M059J (cell line): ENCODE measurements around the gene HDAC4. TPM values are rescaled to one million over a fixed set of nuclear protein-coding genes. Genes with fewer than 3 reads are reported as not detected.
A peak's percentile ranks its signal among the peaks of the same experiment; 100 is the strongest.
"Not testable (repeated sequence)": the region's sequence is repeated elsewhere in the genome, so short reads cannot be mapped to it uniquely, and the experiment has no call there.

Experiments used
- DNase-seq: peaks from one replicate; pipeline ENCODE4 v3.0.0-alpha.2; 2012; ENCODE audit warnings: low read depth
- total RNA-seq: library from RNA; depleted of rRNA; stranded (reverse); fragments of >200 nt; shearing (Covaris generic); gene quantifications from 2 replicates; pipeline ENCODE4 v1.2.3, GENCODE V29; 2014

Gene HDAC4
- total RNA-seq, 1 experiment from 2014 or later: 3.9 TPM

DNA sequence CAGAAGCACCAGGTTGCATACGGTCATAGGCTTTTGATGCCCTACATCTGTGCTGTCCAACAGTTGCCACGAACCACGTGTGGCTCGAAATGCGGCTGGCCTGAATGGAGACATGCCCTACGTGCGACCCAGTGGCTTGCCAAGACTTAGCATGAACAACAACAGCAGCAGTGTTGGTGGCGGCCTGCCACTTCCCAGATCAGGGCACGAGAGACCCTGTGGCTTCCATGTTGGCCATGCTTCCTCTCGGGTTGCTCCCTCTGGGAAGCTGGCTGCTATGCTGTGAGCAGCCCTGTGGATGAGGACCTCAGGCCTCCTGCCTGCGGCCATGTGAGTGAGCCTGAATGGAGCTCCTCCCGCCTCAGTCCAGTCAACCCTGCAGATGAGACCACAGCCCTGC lies 212.3 kb downstream of the HDAC4 start:
- DNase-seq: no peak

DNA sequence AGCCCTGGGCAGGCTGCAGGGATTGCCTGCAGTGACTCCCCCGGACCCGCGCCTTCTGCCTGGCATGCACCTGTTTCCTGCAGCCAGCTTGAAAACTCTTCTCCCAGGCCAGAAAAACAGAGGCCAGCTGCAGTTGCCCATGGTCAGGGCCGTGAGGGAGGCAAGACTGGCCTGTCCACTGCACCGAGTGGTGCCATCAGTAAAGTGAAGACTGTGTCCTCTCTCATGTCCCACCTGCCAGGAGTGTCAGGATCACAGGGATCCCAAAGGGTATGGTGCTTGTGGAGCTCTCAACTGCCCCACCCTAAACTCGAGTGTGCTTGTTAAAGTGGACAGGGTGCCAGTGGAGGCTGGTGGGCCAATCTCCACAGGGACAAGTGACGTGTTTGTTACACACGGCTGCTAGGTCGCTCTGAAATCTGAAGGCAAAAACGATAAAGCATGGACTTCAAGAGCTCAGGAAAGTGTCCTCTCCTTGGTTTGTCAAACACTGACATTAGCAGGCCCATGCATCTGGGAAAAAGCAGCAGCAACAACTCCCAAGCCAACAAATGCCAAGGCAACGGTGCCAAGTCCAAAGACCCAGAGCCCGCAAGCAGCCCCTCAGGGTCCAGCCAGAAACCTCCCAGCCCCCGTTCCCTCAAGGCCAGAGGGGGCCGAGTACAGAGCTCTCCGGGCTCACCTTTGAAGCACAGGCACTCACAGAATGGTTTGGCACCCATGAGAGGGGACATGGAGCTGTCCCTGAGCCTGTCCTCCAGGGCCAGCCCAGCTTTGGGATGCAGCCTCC lies 213.2 kb downstream of the HDAC4 start:
- DNase-seq: no peak

DNA sequence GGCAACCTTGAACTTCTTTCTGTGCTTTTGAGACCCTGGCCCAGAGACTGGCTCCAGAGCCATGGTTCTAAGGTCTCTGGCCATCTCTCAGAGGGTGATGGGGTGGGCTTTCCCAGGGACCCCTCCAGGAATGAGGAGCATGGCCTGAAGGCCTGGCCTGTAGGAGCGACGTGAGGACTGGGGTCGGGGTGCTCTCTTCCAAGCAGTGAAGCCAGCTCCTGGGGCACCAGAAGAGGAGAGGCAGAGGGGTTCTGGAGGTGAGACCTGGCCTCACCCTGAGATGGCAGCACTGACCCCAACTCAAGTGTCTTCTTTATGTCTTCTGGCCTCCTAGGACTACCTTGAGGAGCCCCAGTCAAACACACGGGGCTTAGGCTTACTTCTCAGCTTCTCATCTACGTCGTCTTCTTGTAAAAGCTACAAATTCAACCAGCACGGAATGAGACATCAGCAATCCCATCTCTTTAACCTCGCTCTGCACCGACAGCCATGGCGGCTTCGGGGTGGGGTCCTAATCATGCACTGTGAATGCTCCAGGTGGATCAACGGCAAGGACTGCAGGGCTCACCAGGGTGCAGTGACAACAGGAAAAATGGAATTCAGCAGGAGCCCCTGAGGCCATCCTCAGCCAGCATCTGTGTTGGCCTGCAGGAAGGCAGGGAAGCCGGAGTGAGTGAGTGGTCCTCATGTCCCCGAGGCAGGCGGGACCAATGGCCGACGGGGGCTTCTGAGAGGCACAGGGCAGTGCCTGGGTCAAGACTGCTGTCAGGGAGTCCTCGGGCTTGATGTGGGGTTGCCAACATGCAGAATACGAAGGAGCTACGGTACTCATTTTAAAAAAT lies 214.1 kb downstream of the HDAC4 start:
- no peak for DNase-seq

- no peak for DNase-seq
Measured at GRCh38 chr2:239184968-239185903, 215.6 kb downstream of the HDAC4 start.

DNA sequence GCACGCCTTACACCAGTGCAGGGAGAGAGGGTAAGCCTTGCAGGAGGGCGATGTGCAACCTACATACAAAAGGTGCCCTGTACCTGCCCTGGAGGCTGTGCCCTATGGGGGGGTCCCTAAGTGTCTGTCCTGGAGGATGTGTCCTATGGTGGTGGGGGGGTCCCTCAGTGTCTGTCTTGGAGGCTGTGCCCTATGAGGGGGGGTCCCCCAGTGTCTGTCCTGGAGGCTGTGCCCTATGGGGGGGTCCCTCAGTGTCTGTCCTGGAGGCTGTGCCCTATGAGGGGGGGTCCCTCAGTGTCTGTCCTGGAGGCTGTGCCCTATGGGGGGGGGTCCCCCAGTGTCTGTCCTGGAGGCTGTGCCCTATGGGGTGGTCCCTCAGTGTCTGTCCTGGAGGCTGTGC lies 216.6 kb downstream of the HDAC4 start:
- DNase-seq: no peak

DNA sequence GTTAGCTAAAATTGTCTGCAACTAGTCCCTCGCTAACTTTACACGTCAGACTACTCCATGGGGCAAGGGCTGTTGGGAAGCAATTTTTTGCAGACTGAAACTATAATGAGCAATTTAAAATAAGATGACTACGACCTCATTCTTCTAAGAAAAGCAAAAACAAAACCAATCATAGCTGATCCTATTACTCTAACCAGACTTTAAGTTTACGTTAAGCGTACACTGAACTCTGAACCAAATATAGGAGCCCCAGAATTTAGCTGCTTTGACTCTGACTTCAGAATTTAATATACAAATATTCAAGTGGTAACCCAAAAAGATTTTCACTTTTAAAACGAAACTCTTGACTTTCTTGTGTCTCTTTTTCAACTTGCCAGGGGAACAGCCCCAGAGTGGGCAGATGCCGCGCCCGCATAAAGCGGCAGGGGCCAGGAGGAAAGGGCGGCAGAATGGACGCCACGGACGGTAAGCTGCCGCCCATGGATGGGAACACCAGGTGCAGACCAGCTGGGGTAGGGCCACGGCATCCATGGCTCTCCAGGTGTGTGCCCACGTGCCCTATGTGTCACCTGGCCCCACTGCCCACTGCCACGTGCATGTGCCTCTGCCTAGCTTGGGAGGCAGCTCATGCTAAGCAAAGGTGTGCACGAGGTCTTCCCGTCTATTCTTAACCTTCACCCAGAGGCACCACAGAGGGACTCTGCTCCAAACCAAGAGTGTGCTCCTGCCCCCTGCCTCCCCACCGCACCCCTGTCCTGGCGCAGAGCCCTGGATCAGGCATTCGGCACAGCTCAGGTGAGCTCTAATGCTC lies 217.6 kb downstream of the HDAC4 start:
- no peak for DNase-seq

GRCh38 chr2:239181903-239182581 lies 218.8 kb downstream of the HDAC4 start:
- DNase-seq: no peak

DNA sequence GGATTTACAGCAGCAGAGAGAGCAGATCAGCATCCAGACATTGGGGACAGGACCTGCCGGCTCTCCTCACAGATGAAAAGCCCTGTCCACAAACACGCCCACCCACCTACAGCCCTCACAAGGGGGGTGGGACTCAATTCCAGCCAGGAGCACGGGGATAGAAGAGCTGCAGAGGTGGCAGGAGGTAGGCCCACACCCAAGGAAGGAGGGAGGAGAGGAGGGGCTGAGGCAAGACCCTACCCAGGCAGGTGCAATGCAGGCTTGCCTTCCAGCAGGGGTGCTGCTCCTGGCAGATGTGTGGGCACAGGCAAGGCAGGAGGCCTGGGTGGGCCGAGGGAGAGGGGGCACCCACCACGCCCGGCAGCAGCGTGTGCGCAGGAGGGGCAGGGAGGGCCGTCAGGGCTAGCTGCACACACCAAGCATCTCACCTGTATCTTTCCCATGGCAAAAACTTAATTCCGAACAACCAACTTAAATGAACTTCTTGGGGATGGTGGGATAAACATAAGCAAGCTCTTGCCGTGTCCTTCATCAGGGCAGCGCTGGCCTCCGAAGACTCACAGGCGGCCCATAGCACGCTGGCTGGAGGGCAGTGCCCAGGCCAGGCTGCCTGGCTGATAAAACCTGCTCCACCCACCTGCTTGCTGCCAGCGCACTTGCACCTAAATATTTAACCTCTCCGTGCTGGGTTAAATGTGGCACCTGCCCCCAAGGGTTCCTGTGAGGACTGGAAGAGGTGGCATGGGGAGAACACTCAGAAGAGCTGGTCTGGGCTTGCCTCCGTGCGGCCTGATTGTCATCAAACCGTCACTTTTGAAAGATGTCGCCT lies 219.5 kb downstream of the HDAC4 start:
- DNase-seq: no peak

DNA sequence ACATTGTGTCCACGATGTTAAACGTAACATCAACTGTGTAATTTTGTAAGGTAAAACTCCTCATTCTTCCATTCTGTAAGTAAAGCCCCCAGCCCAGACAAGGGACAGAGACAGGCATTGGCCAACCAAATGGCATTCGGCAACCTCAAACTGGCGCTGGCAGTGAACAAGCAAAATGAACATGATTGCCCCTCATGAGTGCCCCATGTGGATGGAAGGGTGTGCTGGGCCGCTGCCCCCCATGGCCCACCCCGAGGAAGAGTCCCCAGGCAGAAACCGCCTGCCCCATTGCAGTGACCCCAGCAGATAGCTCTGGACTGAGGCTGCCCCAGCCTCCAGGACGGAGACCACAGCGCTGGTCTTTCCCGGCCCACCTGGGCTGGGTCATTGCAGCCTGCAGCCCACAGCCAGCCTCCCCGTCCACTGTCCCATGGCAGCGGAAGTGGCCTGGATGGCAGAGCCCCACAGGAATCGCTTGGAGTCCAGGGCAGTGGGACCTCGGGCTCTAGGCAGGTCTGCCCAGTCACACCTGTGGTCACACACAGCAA lies 220.2 kb downstream of the HDAC4 start:
- no peak for DNase-seq

DNA sequence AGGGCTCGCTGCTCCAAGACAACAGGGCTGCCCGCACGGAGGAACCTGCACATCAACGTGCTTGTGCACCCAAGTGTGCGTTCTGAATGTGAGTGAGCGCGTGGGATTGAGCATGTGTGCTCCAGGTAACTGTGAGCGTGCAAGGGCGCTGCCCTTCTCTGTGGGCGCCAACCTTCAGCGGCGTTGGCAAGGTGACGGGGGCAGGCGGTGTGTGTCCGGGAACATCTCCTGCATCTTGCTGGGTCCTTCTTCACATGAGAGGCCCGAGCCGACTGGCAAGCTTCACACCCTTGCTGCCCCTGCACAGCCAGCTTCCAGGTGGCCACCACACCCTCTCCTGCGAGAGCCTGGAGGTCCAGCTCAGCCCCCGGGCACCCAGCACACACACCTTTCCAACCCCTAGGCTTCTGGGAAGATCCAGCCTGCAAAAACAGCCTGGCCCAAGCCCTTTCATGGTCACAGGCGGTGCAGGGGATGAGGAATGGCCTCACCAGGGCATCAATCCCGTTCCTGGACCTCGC lies 220.9 kb downstream of the HDAC4 start:
- DNase-seq: no peak

- no peak for DNase-seq
Measured at GRCh38 chr2:239178954-239179353, 221.9 kb downstream of the HDAC4 start.

GRCh38 chr2:239178484-239178883 lies 222.3 kb downstream of the HDAC4 start:
- no peak for DNase-seq

- DNase-seq: no peak
Measured at GRCh38 chr2:239177908-239178307, 222.9 kb downstream of the HDAC4 start.

- no peak for DNase-seq
Measured at GRCh38 chr2:239177325-239177724, 223.5 kb downstream of the HDAC4 start.

GRCh38 chr2:239176138-239176803 lies 224.5 kb downstream of the HDAC4 start:
- not testable (repeated sequence) for DNase-seq

DNA sequence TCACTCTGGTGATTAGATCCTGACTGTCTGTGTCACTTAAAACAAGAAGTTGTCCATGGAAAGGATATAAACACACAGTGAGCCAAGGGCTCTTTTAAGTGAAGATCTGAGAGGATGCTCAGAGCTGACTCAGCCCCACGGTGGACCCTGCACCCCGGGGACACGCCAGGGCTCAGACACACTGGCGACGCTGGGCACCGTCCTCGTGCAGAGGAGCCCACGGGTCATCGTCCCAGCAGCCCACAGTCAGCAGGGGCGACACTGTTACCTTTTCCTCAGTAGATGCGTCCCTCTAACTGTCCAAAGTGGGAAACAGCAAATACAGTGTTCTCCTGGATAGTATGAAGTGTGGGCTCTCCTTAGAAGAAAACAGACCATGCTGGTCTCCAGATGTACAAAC lies 225.6 kb downstream of the HDAC4 start:
- no peak for DNase-seq

GRCh38 chr2:239173301-239173700 lies 227.5 kb downstream of the HDAC4 start:
- DNase-seq: no peak

- DNase-seq: peak; percentile 6
Measured at GRCh38 chr2:239171643-239172042, 229.2 kb downstream of the HDAC4 start.
